ENCODE measurements around the gene ZNF304. TPM values are rescaled to one million over a fixed set of nuclear protein-coding genes. Genes with fewer than 3 reads are reported as not detected.

Gene ZNF304
- total and polyA plus RNA-seq, 2 of the 13 experiments (the other 11 are each of a cell fraction or from before 2014, with no cell fraction given), result 3.4 to 8.0 TPM

GRCh38 chr19:57389730-57390598 is 38.9 kb downstream of the ZNF304 start, which contains the start of gene ZNF548 (continued):
- no peak for TF ChIP-seq AHDC1 (CRISPR knock-in tag; IDR thresholded peaks at IDR 0.05; ENCODE audit: borderline replicate concordance)
- TF ChIP-seq LBX2 (CRISPR knock-in tag; IDR thresholded peaks at IDR 0.05; ENCODE audit: borderline replicate concordance), result no peak
- TF ChIP-seq NFRKB (IDR thresholded peaks at IDR 0.05), result no peak
- no peak; the same call in 1 of the 2 replicates for TF ChIP-seq ATF6 (CRISPR knock-in tag; conservative IDR thresholded peaks at IDR 0.05)
- TF ChIP-seq MXD4 (CRISPR knock-in tag; IDR thresholded peaks at IDR 0.05), result no peak
- TF ChIP-seq ARNTL (CRISPR knock-in tag; IDR thresholded peaks at IDR 0.05), result no peak
- TF ChIP-seq ZNF619 (CRISPR knock-in tag; IDR thresholded peaks at IDR 0.05), result 0 out of 2 replicates have a peak, but pooled peaks have one; percentile 68
- TF ChIP-seq ETV6 (CRISPR knock-in tag; conservative IDR thresholded peaks at IDR 0.05), result no peak
- TF ChIP-seq ZFP37 (CRISPR knock-in tag; IDR thresholded peaks at IDR 0.05; ENCODE audit: borderline replicate concordance), result no peak
- TF ChIP-seq ZNF569 (CRISPR knock-in tag; IDR thresholded peaks at IDR 0.05; ENCODE audit: borderline replicate concordance), result no peak
- no peak; the same call in 1 of the 2 replicates for TF ChIP-seq SP4 (CRISPR knock-in tag; IDR thresholded peaks at IDR 0.05)
- 0 out of 2 replicates have a peak, but pooled peaks have one; percentile 28 for TF ChIP-seq MIER2 (CRISPR knock-in tag; IDR thresholded peaks at IDR 0.05)
- peak; percentile 65 for TF ChIP-seq ZNF451 (CRISPR knock-in tag; IDR thresholded peaks at IDR 0.05)
- peak; percentile 87 for TF ChIP-seq ZMYM4 (CRISPR knock-in tag; IDR thresholded peaks at IDR 0.05)
- TF ChIP-seq SNAPC4 (CRISPR knock-in tag; IDR thresholded peaks at IDR 0.05), result no peak
- TF ChIP-seq ZNF207 (IDR thresholded peaks at IDR 0.05; ENCODE audit: borderline replicate concordance), result no peak

Data from HepG2 (cell line).